HepG2 (cell line): ENCODE results near the gene NEK8. TPM values are rescaled to one million over a fixed set of nuclear protein-coding genes. Genes with fewer than 3 reads are reported as not detected.

Experiments used
- CSRNP2 ChIP-seq: sonication (generic); formaldehyde crosslinking; conservative IDR thresholded peaks from 2 replicates; pipeline ENCODE4 v1.8.0; 2022; ENCODE audit warnings: low read depth, missing genetic modification reagents
- EZH2 ChIP-seq: conservative IDR thresholded peaks from 2 replicates; pipeline ENCODE4 v1.6.1; 2012; ENCODE audit warnings: mild to moderate bottlenecking, low read depth, low read length, moderate library complexity
- HIC2 ChIP-seq: sonication (generic); formaldehyde crosslinking; IDR thresholded peaks from 2 replicates; pipeline ENCODE4 v1.9.0; 2022; ENCODE audit warnings: low read depth, missing genetic modification reagents
- HMG20B ChIP-seq: conservative IDR thresholded peaks from 2 replicates; pipeline ENCODE4 v1.6.1; 2016; ENCODE audit warnings: missing genetic modification reagents, missing compliant biosample characterization
- MBD4 ChIP-seq: IDR thresholded peaks from 2 replicates; pipeline ENCODE4 v1.6.1; 2012; ENCODE audit warnings: low read length, inconsistent platforms, borderline replicate concordance
- MEIS2 ChIP-seq: sonication (generic); formaldehyde crosslinking; IDR thresholded peaks from 2 replicates; pipeline ENCODE4 v1.9.0; 2021; ENCODE audit warnings: mild to moderate bottlenecking, missing genetic modification reagents
- MXD4 ChIP-seq: IDR thresholded peaks from 2 replicates; pipeline ENCODE4 v1.6.1; 2016; ENCODE audit warnings: mild to moderate bottlenecking, missing biosample characterization, missing genetic modification reagents
- NCOA1 ChIP-seq: sonication (generic); formaldehyde crosslinking; IDR thresholded peaks from 2 replicates; pipeline ENCODE4 v1.9.0; 2021; ENCODE audit warnings: missing genetic modification reagents
- NR2F6 ChIP-seq, 2 experiments: IDR thresholded peaks; 2 replicates each; pipeline ENCODE4 v1.6.1; 2016; ENCODE audit warnings: antibody characterized with exemption in 1 of 2, mild to moderate bottlenecking in 1 of 2
- SAP130 ChIP-seq: IDR thresholded peaks from 2 replicates; pipeline ENCODE4 v1.6.1; 2016; ENCODE audit warnings: low read depth
- SIN3A ChIP-seq: IDR thresholded peaks from 2 replicates; pipeline ENCODE4 v1.6.1; 2011; ENCODE audit warnings: low read depth, mild to moderate bottlenecking, control low read depth, low read length, borderline replicate concordance
- SIX4 ChIP-seq: sonication (generic); formaldehyde crosslinking; IDR thresholded peaks from 2 replicates; pipeline ENCODE4 v1.4.0; 2020; ENCODE audit warnings: missing genetic modification reagents
- SMARCC2 ChIP-seq: fragments of 450-650 bp; IDR thresholded peaks from 2 replicates; pipeline ENCODE4 v1.6.1; 2017; ENCODE audit warnings: antibody characterized with exemption, mild to moderate bottlenecking
- SMARCE1 ChIP-seq: fragments of 450-650 bp; IDR thresholded peaks from 2 replicates; pipeline ENCODE4 v1.6.1; 2017; ENCODE audit warnings: borderline replicate concordance
- TEAD3 ChIP-seq: optimal IDR thresholded peaks from 2 replicates; pipeline ENCODE3; 2016; ENCODE audit warnings: borderline replicate concordance
- ZBTB20 ChIP-seq: sonication (generic); formaldehyde crosslinking; IDR thresholded peaks from 2 replicates; pipeline ENCODE4 v1.8.1; 2023; ENCODE audit warnings: missing genetic modification reagents, low read depth, mild to moderate bottlenecking, borderline replicate concordance
- ZFP37 ChIP-seq: sonication (generic); formaldehyde crosslinking; IDR thresholded peaks from 2 replicates; pipeline ENCODE4 v1.4.0; 2020; ENCODE audit warnings: missing genetic modification reagents, borderline replicate concordance
- ZKSCAN8 ChIP-seq: IDR thresholded peaks from 2 replicates; pipeline ENCODE4 v1.6.1; 2016; ENCODE audit warnings: borderline replicate concordance, missing genetic modification reagents, missing compliant biosample characterization
- ZNF101 ChIP-seq: sonication (generic); formaldehyde crosslinking; IDR thresholded peaks from 2 replicates; pipeline ENCODE4 v1.4.0; 2020; ENCODE audit warnings: mild to moderate bottlenecking, low read depth, missing genetic modification reagents, borderline replicate concordance
- ZNF225 ChIP-seq: sonication (generic); formaldehyde crosslinking; IDR thresholded peaks from 2 replicates; pipeline ENCODE4 v1.4.0; 2020; ENCODE audit warnings: mild to moderate bottlenecking, missing genetic modification reagents
- ZNF446 ChIP-seq: sonication (generic); formaldehyde crosslinking; IDR thresholded peaks from 2 replicates; pipeline ENCODE4 v1.5.0; 2020; ENCODE audit warnings: mild to moderate bottlenecking, missing genetic modification reagents
- ZNF460 ChIP-seq: sonication (generic); formaldehyde crosslinking; IDR thresholded peaks from 2 replicates; pipeline ENCODE4 v1.5.1; 2020; ENCODE audit warnings: missing genetic modification reagents, mild to moderate bottlenecking, borderline replicate concordance
- ZNF552 ChIP-seq: sonication (generic); formaldehyde crosslinking; IDR thresholded peaks from 2 replicates; pipeline ENCODE4 v1.9.0; 2022; ENCODE audit warnings: missing genetic modification reagents, mild to moderate bottlenecking, borderline replicate concordance
- ZNF564 ChIP-seq: sonication (generic); formaldehyde crosslinking; IDR thresholded peaks from 2 replicates; pipeline ENCODE4 v1.8.1; 2023; ENCODE audit warnings: mild to moderate bottlenecking, missing genetic modification reagents
- ZNF674 ChIP-seq: sonication (generic); formaldehyde crosslinking; IDR thresholded peaks from 2 replicates; pipeline ENCODE4 v1.5.0; 2020; ENCODE audit warnings: low read depth, mild to moderate bottlenecking, missing genetic modification reagents
- ZNF724P ChIP-seq: sonication (generic); formaldehyde crosslinking; IDR thresholded peaks from 2 replicates; pipeline ENCODE4 v1.8.0; 2022; ENCODE audit warnings: missing genetic modification reagents, borderline replicate concordance
- ZNF761 ChIP-seq: sonication (generic); formaldehyde crosslinking; conservative IDR thresholded peaks from 2 replicates; pipeline ENCODE4 v1.4.0; 2020; ENCODE audit warnings: mild to moderate bottlenecking, missing genetic modification reagents
- polyA plus RNA-seq, 8 experiments: library from polyadenylated mRNA; depleted of rRNA in 3 of 8; stranded (reverse) in 7 of 8; unstranded in 1 of 8; fragments of >200 nt; fragmentation: Illumina TruSeq in 4 of 8; extraction: Trizol in 4 of 8; gene quantifications; 2 replicates each; pipeline versions ENCODE4 v1.2.1 to v1.2.3, GENCODE V29; 2011 to 2016; ENCODE audit warnings: low read depth in 4 of 8, missing spikeins in 1 of 8, mixed read lengths in 1 of 8; ENCODE audit not compliant: insufficient read depth in 1 of 8
- total RNA-seq, 5 experiments: library from RNA; depleted of rRNA; stranded (reverse); fragments of >200 nt; fragmentation: Illumina TruSeq; extraction: Trizol; gene quantifications; 2 replicates each; pipeline ENCODE4 v1.2.3, GENCODE V29; 2016; ENCODE audit warnings: low read depth in 1 of 5
- TF ChIP-seq, protein P1 (sequence below): sonication (generic); formaldehyde crosslinking; IDR thresholded peaks from 2 replicates; pipeline ENCODE4 v1.5.1; 2020; ENCODE audit warnings: mild to moderate bottlenecking, missing genetic modification reagents, borderline replicate concordance

NEK8 gene
- total and polyA plus RNA-seq, 2 of the 13 experiments (the other 11 are each of a cell fraction or from before 2014, with no cell fraction given) = 5.8 to 13.5 TPM

- TF ChIP-seq ZNF761 (CRISPR knock-in tag) = no peak
- TF ChIP-seq ZNF564 (CRISPR knock-in tag) = peak; percentile 37; the same call in 1 of the 2 replicates
- TF ChIP-seq MBD4 = no peak
- TF ChIP-seq CSRNP2 (CRISPR knock-in tag) = no peak
- TF ChIP-seq SMARCC2 = no peak
- TF ChIP-seq ZKSCAN8 (CRISPR knock-in tag) = peak; percentile 93
- peak; percentile 97 for TF ChIP-seq SAP130 (CRISPR knock-in tag)
- TF ChIP-seq ZBTB20 (CRISPR knock-in tag) = no peak
- TF ChIP-seq SIN3A = peak; percentile 78; the same call in 1 of the 2 replicates
- TF ChIP-seq, protein P1, sequence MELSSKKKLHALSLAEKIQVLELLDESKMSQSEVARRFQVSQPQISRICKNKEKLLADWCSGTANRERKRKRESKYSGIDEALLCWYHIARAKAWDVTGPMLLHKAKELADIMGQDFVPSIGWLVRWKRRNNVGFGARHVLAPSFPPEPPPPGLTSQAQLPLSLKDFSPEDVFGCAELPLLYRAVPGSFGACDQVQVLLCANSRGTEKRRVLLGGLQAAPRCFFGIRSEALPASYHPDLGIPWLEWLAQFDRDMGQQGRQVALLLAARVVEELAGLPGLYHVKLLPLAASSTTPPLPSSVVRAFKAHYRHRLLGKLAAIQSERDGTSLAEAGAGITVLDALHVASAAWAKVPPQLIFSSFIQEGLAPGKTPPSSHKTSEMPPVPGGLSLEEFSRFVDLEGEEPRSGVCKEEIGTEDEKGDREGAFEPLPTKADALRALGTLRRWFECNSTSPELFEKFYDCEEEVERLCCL (CRISPR knock-in tag) = no peak
- TF ChIP-seq NR2F6 (IDR thresholded peaks at IDR 0.05) = peak; percentile 37; the same call in 1 of the 2 replicates
- TF ChIP-seq NR2F6 (CRISPR knock-in tag; IDR thresholded peaks at IDR 0.05) = peak; percentile 84; the same call in 1 of the 2 replicates
- peak; percentile 83 for TF ChIP-seq TEAD3 (CRISPR knock-in tag)
- no peak for TF ChIP-seq NCOA1
- no peak; the same call in 1 of the 2 replicates for TF ChIP-seq ZFP37 (CRISPR knock-in tag)
- TF ChIP-seq ZNF225 = no peak
- TF ChIP-seq EZH2 = no peak
- TF ChIP-seq HIC2 = peak; percentile 44; the same call in 1 of the 2 replicates
- TF ChIP-seq MXD4 (CRISPR knock-in tag) = peak; percentile 76
- no peak for TF ChIP-seq ZNF552 (CRISPR knock-in tag)
- no peak for TF ChIP-seq ZNF446
- TF ChIP-seq MEIS2 (CRISPR knock-in tag) = peak; percentile 62; the same call in 1 of the 2 replicates
- no peak for TF ChIP-seq ZNF101 (CRISPR knock-in tag)
- TF ChIP-seq ZNF674 (CRISPR knock-in tag) = no peak; the same call in 1 of the 2 replicates
- TF ChIP-seq SIX4 (CRISPR knock-in tag) = peak; percentile 72
- TF ChIP-seq ZNF724P = no peak
- TF ChIP-seq HMG20B (CRISPR knock-in tag) = no peak
- no peak; the same call in 1 of the 2 replicates for TF ChIP-seq ZNF460 (CRISPR knock-in tag)
- TF ChIP-seq SMARCE1 = no peak
Observed at GRCh38 chr17:28698253-28698941, 30.2 kb upstream of the NEK8 start (continued).
